Dermis blood vessel endothelial cell (primary cell): ENCODE measurements around the gene NUDCD3. TPM values are rescaled to one million over a fixed set of nuclear protein-coding genes. Genes with fewer than 3 reads are reported as not detected.
A peak's percentile ranks its signal among the peaks of the same experiment; 100 is the strongest.
"Not testable (repeated sequence)": the region's sequence is repeated elsewhere in the genome, so short reads cannot be mapped to it uniquely, and the experiment has no call there.

ENCODE experiments used
- DNase-seq: peaks from one replicate; pipeline ENCODE4 v3.0.0; 2010
- total RNA-seq: library from RNA; depleted of rRNA; stranded (reverse); fragments of >200 nt; gene quantifications from 2 replicates; pipeline ENCODE4 v1.2.3, GENCODE V29; 2014

Gene NUDCD3
- total RNA-seq, 1 donor from 2014 or later, result 71.6 TPM

GRCh38 chr7:44517175-44517574 is 26.7 kb upstream of the NUDCD3 start:
- no peak for DNase-seq

GRCh38 chr7:44515590-44516268 is 25.3 kb upstream of the NUDCD3 start:
- no peak for DNase-seq

GRCh38 chr7:44512736-44513135 is 22.3 kb upstream of the NUDCD3 start:
- no peak for DNase-seq

GRCh38 chr7:44511863-44512468 is 21.5 kb upstream of the NUDCD3 start:
- no peak for DNase-seq

- no peak for DNase-seq
These were observed 20.8 kb upstream of the NUDCD3 start for GRCh38 chr7:44511236-44511635.

- DNase-seq, result no peak
These were observed 18.0 kb upstream of the NUDCD3 start for GRCh38 chr7:44508328-44509030.

- DNase-seq, result not testable (repeated sequence)
These were observed 16.3 kb upstream of the NUDCD3 start for GRCh38 chr7:44506592-44507288.

GRCh38 chr7:44505595-44505994 is 15.1 kb upstream of the NUDCD3 start:
- no peak for DNase-seq

- DNase-seq, result no peak
These were observed 7.9 kb upstream of the NUDCD3 start for GRCh38 chr7:44498230-44498954.

GRCh38 chr7:44497155-44498027 is 6.9 kb upstream of the NUDCD3 start:
- DNase-seq, result no peak

- no peak for DNase-seq
These were observed 5.9 kb upstream of the NUDCD3 start for GRCh38 chr7:44496385-44496784.

- DNase-seq, result no peak
These were observed 4.5 kb upstream of the NUDCD3 start for GRCh38 chr7:44494960-44495359.

GRCh38 chr7:44491229-44491628 is 771 bp upstream of the NUDCD3 start:
- no peak for DNase-seq

- peak; percentile 50 for DNase-seq
These were observed 505 bp downstream of the NUDCD3 start for GRCh38 chr7:44489955-44490350.

- DNase-seq, result no peak
These were observed 1.5 kb downstream of the NUDCD3 start for GRCh38 chr7:44488955-44489354.

GRCh38 chr7:44486693-44487092 is 3.8 kb downstream of the NUDCD3 start:
- peak; percentile 57 for DNase-seq

- DNase-seq, result peak; percentile 34
These were observed 4.5 kb downstream of the NUDCD3 start for GRCh38 chr7:44486001-44486400.

GRCh38 chr7:44484482-44485313 is 5.8 kb downstream of the NUDCD3 start:
- peak; percentile 25 for DNase-seq

- no peak for DNase-seq
These were observed 7.7 kb downstream of the NUDCD3 start for GRCh38 chr7:44482502-44483485.
